HL-60 (cell line): Measurements from ENCODE around the gene ANKRD11.
"Not testable (repeated sequence)": the region's sequence is repeated elsewhere in the genome, so short reads cannot be mapped to it uniquely, and the experiment has no call there.

Experiments used
- DNase-seq, 2 experiments: peaks; one replicate each; pipeline ENCODE4 v3.0.0-alpha.2; 2010 to 2020; ENCODE audit warnings: low read depth in 1 of 2, low spot score in 1 of 2
- H3K27ac ChIP-seq: fragments of 250-450 bp; sonication (Bioruptor Pico); replicated peaks from 2 replicates; pipeline ENCODE4 v1.5.1; 2020; ENCODE audit warnings: mild to moderate bottlenecking, moderate library complexity
- H3K27me3 ChIP-seq: fragments of 250-450 bp; sonication (Bioruptor Pico); 2 replicates; pipeline ENCODE4 v1.5.1; 2021; ENCODE audit warnings: mild to moderate bottlenecking, moderate library complexity; ENCODE audit not compliant: insufficient read depth, poor library complexity, severe bottlenecking
- H3K4me3 ChIP-seq: replicated peaks from 2 replicates; pipeline ENCODE4 v1.5.1; 2011; ENCODE audit warnings: mild to moderate bottlenecking, control low read depth, low read length; ENCODE audit not compliant: insufficient read depth
- GABPA ChIP-seq: IDR thresholded peaks from 2 replicates; pipeline ENCODE4 v1.6.1; 2012; ENCODE audit warnings: low read depth
- POLR2AphosphoS5 ChIP-seq: IDR thresholded peaks from 2 replicates; pipeline ENCODE4 v1.6.1; 2012; ENCODE audit warnings: low read depth
- SPI1 ChIP-seq: IDR thresholded peaks from 2 replicates; pipeline ENCODE4 v1.6.1; 2012; ENCODE audit warnings: low read depth, mild to moderate bottlenecking, borderline replicate concordance
- TF ChIP-seq, protein P1 (sequence below): IDR thresholded peaks from one replicate; pipeline ENCODE4 v1.5.1; 2011; ENCODE audit warnings: low read length, control low read depth, inconsistent platforms; ENCODE audit not compliant: insufficient read depth
- TF ChIP-seq, protein P2 (sequence below): IDR thresholded peaks from 2 replicates; pipeline ENCODE4 v1.6.1; 2012; ENCODE audit warnings: low read depth; ENCODE audit not compliant: insufficient replicate concordance

The ANKRD11 gene

DNA sequence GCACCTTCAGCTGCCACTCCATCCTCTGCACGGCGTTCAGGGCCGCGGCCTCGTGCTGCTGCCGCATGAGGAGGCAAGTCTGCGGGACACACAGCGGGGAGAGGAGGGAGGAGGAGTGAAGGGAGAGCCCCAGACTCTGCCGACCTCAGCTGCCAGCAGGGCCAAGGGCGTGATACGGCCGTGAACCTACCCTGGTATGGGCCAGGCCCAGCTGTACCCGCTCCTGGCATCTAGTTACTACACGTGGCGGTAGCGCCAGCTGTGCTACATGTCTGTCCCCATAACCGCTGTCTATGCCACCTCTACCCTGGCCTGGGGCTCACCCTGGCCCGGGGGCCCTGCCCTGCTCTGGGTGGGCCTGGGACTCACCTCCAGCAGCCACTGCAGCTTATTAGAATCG lies 221.8 kb downstream of the ANKRD11 start:
- no peak overlapping the region for H3K27ac ChIP-seq
- no peak overlapping the region for H3K4me3 ChIP-seq
- no peak for DNase-seq
- no peaks in the 10 kb centered on the region for H3K27me3 ChIP-seq
- TF ChIP-seq SPI1: no peak

DNA sequence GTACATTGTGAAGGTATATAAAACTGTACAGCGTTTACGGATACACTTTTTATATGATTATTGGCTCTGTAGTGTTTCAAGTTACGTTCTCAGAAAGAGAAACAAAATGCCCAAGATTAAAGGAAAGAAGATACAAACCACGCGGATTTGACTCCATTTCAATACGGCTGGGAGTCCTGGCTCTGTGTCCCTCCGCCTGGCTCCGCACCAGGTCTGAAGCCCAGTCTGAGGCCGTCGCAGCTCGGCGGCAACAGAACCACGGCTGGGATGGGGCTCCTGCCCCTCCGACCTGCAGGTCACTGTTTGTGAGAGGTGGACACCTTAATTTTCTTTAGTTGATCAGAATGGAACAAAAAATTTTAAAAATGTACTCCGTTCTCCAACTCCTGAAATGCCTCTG lies 222.6 kb downstream of the ANKRD11 start:
- not testable (repeated sequence) for H3K27me3 ChIP-seq, DNase-seq, H3K27ac ChIP-seq, H3K4me3 ChIP-seq

DNA sequence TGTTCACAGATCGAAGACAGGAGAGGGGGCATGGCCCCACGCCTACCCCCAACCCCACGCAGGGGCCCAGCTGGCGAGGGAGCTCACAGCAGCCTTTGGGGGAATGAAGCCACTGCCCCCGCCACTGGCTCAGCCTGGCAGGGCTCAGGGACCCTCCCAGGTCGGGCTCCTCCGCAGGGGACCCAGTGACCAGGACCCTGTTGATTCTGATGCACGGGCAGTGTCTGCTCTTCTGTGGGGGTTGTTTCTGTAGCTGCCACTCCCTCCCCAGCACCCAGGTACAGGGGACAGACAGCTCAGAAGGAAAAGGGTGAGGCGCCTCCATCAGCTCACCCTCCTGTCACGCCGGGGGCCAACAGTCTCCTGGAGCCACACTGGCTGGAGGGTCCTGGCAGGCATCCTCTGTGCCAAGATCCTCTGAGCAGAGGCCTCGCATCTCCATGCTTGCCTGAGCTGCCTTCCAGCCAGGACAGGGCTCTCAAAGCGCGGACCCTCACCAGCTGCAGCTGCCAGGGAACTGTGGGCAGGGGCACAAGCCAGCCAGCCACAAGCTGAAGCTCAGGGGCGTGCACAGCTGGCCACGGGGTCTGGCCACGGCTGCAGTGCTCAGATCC lies 223.7 kb downstream of the ANKRD11 start:
- TF ChIP-seq GABPA (no peak), POLR2AphosphoS5 (no peak), SPI1 (no peak)
- TF ChIP-seq, protein P1, sequence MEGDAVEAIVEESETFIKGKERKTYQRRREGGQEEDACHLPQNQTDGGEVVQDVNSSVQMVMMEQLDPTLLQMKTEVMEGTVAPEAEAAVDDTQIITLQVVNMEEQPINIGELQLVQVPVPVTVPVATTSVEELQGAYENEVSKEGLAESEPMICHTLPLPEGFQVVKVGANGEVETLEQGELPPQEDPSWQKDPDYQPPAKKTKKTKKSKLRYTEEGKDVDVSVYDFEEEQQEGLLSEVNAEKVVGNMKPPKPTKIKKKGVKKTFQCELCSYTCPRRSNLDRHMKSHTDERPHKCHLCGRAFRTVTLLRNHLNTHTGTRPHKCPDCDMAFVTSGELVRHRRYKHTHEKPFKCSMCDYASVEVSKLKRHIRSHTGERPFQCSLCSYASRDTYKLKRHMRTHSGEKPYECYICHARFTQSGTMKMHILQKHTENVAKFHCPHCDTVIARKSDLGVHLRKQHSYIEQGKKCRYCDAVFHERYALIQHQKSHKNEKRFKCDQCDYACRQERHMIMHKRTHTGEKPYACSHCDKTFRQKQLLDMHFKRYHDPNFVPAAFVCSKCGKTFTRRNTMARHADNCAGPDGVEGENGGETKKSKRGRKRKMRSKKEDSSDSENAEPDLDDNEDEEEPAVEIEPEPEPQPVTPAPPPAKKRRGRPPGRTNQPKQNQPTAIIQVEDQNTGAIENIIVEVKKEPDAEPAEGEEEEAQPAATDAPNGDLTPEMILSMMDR: no peak

DNA sequence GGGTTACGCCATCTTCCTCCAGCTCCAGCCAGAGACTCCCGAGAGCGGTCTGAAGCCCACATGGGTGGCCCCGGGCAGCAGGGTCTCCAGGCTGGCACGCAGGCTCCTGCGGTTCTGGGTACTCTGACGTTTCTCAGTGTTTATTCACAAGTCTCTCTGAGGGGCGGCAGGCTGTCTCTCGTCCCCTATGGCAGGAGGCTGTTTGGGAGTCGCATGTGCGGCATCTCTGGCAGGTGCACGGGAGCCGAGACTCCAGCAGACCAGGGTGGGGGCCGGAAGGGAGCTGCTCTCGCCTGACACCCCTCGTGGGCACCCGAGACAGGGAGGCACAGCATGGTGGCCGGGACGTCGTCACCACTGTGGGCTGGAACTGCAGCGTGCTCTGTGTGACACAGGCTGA lies 224.7 kb downstream of the ANKRD11 start:
- no peak for DNase-seq
- Histone ChIP-seq H3K27me3 (no peaks in the 10 kb centered on the region), H3K27ac (no peak overlapping the region), H3K4me3 (no peak overlapping the region)
- TF ChIP-seq GABPA (no peak), SPI1 (no peak), POLR2AphosphoS5 (no peak)
- TF ChIP-seq, protein P2, sequence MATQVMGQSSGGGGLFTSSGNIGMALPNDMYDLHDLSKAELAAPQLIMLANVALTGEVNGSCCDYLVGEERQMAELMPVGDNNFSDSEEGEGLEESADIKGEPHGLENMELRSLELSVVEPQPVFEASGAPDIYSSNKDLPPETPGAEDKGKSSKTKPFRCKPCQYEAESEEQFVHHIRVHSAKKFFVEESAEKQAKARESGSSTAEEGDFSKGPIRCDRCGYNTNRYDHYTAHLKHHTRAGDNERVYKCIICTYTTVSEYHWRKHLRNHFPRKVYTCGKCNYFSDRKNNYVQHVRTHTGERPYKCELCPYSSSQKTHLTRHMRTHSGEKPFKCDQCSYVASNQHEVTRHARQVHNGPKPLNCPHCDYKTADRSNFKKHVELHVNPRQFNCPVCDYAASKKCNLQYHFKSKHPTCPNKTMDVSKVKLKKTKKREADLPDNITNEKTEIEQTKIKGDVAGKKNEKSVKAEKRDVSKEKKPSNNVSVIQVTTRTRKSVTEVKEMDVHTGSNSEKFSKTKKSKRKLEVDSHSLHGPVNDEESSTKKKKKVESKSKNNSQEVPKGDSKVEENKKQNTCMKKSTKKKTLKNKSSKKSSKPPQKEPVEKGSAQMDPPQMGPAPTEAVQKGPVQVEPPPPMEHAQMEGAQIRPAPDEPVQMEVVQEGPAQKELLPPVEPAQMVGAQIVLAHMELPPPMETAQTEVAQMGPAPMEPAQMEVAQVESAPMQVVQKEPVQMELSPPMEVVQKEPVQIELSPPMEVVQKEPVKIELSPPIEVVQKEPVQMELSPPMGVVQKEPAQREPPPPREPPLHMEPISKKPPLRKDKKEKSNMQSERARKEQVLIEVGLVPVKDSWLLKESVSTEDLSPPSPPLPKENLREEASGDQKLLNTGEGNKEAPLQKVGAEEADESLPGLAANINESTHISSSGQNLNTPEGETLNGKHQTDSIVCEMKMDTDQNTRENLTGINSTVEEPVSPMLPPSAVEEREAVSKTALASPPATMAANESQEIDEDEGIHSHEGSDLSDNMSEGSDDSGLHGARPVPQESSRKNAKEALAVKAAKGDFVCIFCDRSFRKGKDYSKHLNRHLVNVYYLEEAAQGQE: no peak
- TF ChIP-seq, protein P1: no peak

More for the DNA sequence above, 223.7 kb downstream of the ANKRD11 start:
- Histone ChIP-seq H3K27ac (no peak overlapping the region), H3K4me3 (no peak overlapping the region), H3K27me3 (no peaks in the 10 kb centered on the region)
- DNase-seq: no peak

DNA sequence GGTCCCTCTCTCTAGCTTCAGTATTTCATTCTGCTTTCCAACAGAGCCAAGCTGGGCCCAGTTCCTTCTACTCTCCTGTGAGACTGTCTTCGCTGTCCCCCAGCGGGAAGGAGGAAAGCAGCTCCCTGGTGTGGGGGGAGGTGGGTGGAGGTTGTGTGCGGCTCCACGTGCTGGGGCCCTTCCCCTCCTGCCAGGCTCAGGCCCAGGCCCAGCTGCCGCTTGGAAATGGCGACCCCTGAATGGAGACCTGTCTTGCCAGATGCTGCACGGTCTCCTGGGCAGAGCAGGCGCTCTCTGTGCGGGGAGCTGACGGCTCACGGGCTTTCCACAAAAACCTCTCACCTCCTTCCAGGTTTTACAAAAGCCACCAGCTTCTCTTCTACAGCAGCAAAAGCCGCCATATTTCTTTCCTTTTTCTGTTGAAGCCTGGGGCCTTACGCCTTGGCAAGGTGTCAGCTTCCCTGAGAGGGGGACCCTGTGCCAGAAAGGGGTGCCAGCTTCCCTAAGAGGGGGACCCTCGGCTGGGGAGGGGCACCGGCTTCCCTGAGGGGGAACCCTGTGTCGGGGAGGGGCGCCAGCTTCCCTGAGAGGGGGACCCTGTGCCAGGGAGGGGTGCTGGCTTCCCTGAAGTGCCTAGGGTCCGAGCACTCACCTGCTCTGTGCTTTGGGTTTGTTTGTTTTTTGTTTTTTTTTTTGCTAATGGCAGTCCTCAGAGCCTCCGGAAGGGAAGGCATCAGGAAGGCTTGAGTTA lies 225.4 kb downstream of the ANKRD11 start:
- TF ChIP-seq GABPA: no peak
- TF ChIP-seq POLR2AphosphoS5: no peak
- TF ChIP-seq, protein P2: no peak
- TF ChIP-seq, protein P1: no peak
- no peak for TF ChIP-seq SPI1
- Histone ChIP-seq H3K4me3 (no peak overlapping the region), H3K27me3 (no peaks in the 10 kb centered on the region), H3K27ac (no peak overlapping the region)
- DNase-seq: no peak
